Activated naive CD4-positive, alpha-beta T cell treated with anti-CD3 and anti-CD28 coated beads, Interleukin-2, amount 50 U/mL, for 24 hours (primary cell): ENCODE results near the gene PKNOX2.

Source experiments
- H3K27ac Mint-ChIP-seq: one replicate; pipeline ENCODE4 v1.8.0; 2021; ENCODE audit warnings: mild to moderate bottlenecking, mixed read lengths
- H3K27me3 Mint-ChIP-seq: one replicate; pipeline ENCODE4 v1.8.0; 2021; ENCODE audit warnings: mixed read lengths
- H3K36me3 Mint-ChIP-seq: one replicate; pipeline ENCODE4 v1.8.0; 2021; ENCODE audit warnings: mixed read lengths
- H3K4me1 Mint-ChIP-seq: one replicate; pipeline ENCODE4 v1.8.0; 2021; ENCODE audit warnings: mixed read lengths
- H3K4me3 Mint-ChIP-seq: one replicate; pipeline ENCODE4 v1.8.0; 2021; ENCODE audit warnings: mild to moderate bottlenecking, mixed read lengths
- H3K9me3 Mint-ChIP-seq: one replicate; pipeline ENCODE4 v1.8.0; 2021; ENCODE audit warnings: mixed read lengths

PKNOX2 gene

DNA sequence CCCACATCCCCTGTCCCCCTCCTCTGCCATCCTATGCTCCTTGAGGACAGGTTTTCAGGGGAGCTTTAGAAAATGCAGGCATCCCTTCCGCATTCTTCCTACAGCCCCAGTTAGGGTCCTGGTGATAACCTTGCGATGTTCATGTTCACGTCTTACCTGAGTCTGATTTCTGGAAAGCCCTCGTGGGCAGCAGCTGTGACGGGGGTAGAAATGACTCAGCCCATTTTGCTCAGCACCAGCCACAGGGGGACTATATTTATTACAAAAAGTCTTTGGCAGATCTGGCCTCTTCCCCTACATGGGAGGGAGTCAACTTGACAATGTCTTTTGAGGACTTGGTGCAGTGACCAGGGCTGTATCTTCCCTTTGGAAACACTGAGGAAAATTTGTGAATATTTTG lies 12.3 kb downstream of the PKNOX2 start:
- Mint-ChIP-seq H3K27ac (no peak overlapping the region), H3K9me3 (no peaks in the 10 kb centered on the region), H3K4me1 (no peaks in the 10 kb centered on the region), H3K4me3 (no peak overlapping the region), H3K36me3 (no peaks in the 10 kb centered on the region), H3K27me3 (peaks cover 32% of the 10 kb centered on the region)

GRCh38 chr11:125177543-125177942 lies 13.0 kb downstream of the PKNOX2 start:
- H3K4me1 Mint-ChIP-seq, result no peaks in the 10 kb centered on the region
- no peaks in the 10 kb centered on the region for H3K9me3 Mint-ChIP-seq
- no peak overlapping the region for H3K27ac Mint-ChIP-seq
- no peak overlapping the region for H3K4me3 Mint-ChIP-seq
- peaks cover 30% of the 10 kb centered on the region for H3K27me3 Mint-ChIP-seq
- H3K36me3 Mint-ChIP-seq, result no peaks in the 10 kb centered on the region

- no peaks in the 10 kb centered on the region for H3K4me1 Mint-ChIP-seq
- H3K27ac Mint-ChIP-seq, result no peak overlapping the region
- peaks cover 31% of the 10 kb centered on the region for H3K27me3 Mint-ChIP-seq
- H3K4me3 Mint-ChIP-seq, result no peak overlapping the region
- no peaks in the 10 kb centered on the region for H3K36me3 Mint-ChIP-seq
- no peaks in the 10 kb centered on the region for H3K9me3 Mint-ChIP-seq
Observed at GRCh38 chr11:125179346-125179745, 14.8 kb downstream of the PKNOX2 start.

GRCh38 chr11:125179895-125180294 lies 15.3 kb downstream of the PKNOX2 start:
- no peak overlapping the region for H3K4me3 Mint-ChIP-seq
- no peaks in the 10 kb centered on the region for H3K36me3 Mint-ChIP-seq
- H3K27ac Mint-ChIP-seq, result no peak overlapping the region
- peaks cover 29% of the 10 kb centered on the region for H3K27me3 Mint-ChIP-seq
- H3K4me1 Mint-ChIP-seq, result no peaks in the 10 kb centered on the region
- H3K9me3 Mint-ChIP-seq, result no peaks in the 10 kb centered on the region

GRCh38 chr11:125180413-125181305 lies 16.1 kb downstream of the PKNOX2 start:
- no peak overlapping the region for H3K4me3 Mint-ChIP-seq
- no peak overlapping the region for H3K27ac Mint-ChIP-seq

DNA sequence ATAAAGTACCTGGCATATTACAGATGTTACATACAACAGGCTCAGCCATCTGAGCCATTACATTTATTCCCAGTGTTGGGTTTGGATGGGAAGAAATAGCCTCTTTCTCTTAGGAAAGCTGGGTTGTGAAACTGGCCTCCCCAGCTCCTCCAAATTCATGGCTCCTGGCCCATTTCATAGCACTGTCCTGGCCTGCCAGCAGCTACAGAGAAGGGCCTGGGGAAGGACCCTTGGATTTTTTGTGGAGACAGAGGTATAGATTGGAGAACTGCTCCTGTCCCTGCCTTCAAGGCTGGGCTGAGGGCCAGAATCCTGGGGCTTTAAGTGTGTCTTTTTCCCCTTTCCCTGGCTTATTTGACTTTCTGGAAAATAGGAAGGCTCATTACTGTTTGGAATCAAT lies 18.0 kb downstream of the PKNOX2 start:
- Mint-ChIP-seq H3K9me3 (no peaks in the 10 kb centered on the region), H3K4me3 (no peak overlapping the region), H3K4me1 (no peaks in the 10 kb centered on the region), H3K36me3 (no peaks in the 10 kb centered on the region), H3K27me3 (peaks cover 26% of the 10 kb centered on the region), H3K27ac (no peak overlapping the region)

More at GRCh38 chr11:125180413-125181305, 16.1 kb downstream of the PKNOX2 start:
- Mint-ChIP-seq H3K9me3 (no peaks in the 10 kb centered on the region), H3K27me3 (peaks cover 30% of the 10 kb centered on the region), H3K36me3 (no peaks in the 10 kb centered on the region), H3K4me1 (no peaks in the 10 kb centered on the region)

DNA sequence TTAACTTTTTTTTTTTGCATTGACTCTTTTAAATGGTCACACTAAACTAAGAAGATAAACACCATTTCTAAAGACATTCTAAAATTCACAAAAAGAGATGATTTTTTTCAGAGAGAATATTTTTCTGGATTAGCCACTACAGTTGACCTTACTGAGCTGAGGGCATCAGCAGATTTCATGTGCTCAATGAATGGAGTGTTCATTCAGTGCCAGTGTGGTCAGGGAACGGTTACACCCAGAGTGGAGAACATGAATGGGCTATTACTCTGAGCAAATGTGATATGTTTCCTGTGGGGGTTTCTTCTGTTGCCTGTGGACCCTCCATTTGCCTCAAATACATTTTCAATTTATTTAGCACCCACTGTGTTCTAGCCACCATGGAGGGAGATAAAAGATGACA lies 19.1 kb downstream of the PKNOX2 start:
- Mint-ChIP-seq H3K4me3 (no peak overlapping the region), H3K9me3 (no peaks in the 10 kb centered on the region), H3K36me3 (no peaks in the 10 kb centered on the region), H3K27ac (no peak overlapping the region), H3K27me3 (peaks cover 26% of the 10 kb centered on the region), H3K4me1 (no peaks in the 10 kb centered on the region)

- Mint-ChIP-seq H3K4me3 (no peak overlapping the region), H3K27ac (no peak overlapping the region), H3K27me3 (peaks cover 45% of the 10 kb centered on the region), H3K4me1 (no peaks in the 10 kb centered on the region), H3K9me3 (no peaks in the 10 kb centered on the region), H3K36me3 (no peaks in the 10 kb centered on the region)
Observed at GRCh38 chr11:125188021-125188420, 23.5 kb downstream of the PKNOX2 start.

DNA sequence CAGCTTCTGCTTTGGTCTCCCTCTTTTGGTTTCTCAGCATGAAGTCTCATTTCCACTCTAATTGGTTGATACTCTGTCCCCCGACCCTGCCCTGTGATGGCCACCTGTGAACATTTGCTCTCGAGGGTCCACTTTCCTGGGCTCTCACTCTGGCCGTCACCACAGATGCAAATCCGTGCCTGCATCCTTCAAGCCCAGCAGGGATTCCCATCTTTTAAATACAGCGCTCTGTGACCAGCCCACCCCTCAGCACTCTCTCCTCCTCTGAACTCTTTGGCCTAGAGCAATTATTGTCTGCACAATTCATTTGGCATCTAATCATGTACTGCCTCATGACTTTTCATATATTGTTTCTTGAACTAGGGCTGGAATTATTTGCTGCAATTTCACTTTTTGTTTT lies 26.0 kb downstream of the PKNOX2 start:
- Mint-ChIP-seq H3K36me3 (peaks cover 2% of the 10 kb centered on the region), H3K4me1 (no peaks in the 10 kb centered on the region), H3K27me3 (peaks cover 41% of the 10 kb centered on the region), H3K9me3 (peaks cover 5% of the 10 kb centered on the region), H3K4me3 (no peak overlapping the region), H3K27ac (no peak overlapping the region)

DNA sequence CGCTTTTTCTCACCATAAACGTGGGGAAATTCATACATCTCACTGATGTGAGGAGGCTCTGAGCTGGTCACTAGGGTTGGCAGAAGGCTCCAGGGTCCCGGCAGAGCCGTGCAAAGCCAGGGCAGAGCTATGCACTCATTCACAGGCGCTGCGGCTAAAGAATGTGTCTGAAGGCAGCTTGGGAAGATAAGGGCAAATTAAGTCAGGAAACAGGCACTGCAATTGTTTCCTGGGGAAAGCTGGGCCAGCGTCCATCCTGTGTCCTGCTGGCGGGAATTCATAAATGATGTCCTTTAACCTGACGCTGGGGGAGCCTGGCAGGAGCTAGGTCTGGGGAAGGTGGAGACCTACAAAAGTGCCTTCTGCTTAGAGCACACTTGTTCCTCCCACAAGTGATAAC lies 27.6 kb downstream of the PKNOX2 start:
- Mint-ChIP-seq H3K36me3 (peaks cover 2% of the 10 kb centered on the region), H3K4me1 (no peaks in the 10 kb centered on the region), H3K4me3 (no peak overlapping the region), H3K9me3 (peaks cover 5% of the 10 kb centered on the region), H3K27ac (no peak overlapping the region), H3K27me3 (peaks cover 35% of the 10 kb centered on the region)

GRCh38 chr11:125192717-125193415 lies 28.3 kb downstream of the PKNOX2 start:
- Mint-ChIP-seq H3K27ac (no peak overlapping the region), H3K4me1 (no peaks in the 10 kb centered on the region), H3K36me3 (peaks cover 2% of the 10 kb centered on the region), H3K27me3 (peaks cover 35% of the 10 kb centered on the region), H3K9me3 (peaks cover 5% of the 10 kb centered on the region), H3K4me3 (no peak overlapping the region)

- H3K4me1 Mint-ChIP-seq, result no peaks in the 10 kb centered on the region
- H3K4me3 Mint-ChIP-seq, result no peak overlapping the region
- peaks cover 34% of the 10 kb centered on the region for H3K27me3 Mint-ChIP-seq
- H3K9me3 Mint-ChIP-seq, result peaks cover 5% of the 10 kb centered on the region
- peaks cover 2% of the 10 kb centered on the region for H3K36me3 Mint-ChIP-seq
- H3K27ac Mint-ChIP-seq, result no peak overlapping the region
Observed at GRCh38 chr11:125193416-125193726, 28.8 kb downstream of the PKNOX2 start.

GRCh38 chr11:125193841-125194240 lies 29.3 kb downstream of the PKNOX2 start:
- H3K4me3 Mint-ChIP-seq, result no peak overlapping the region
- no peaks in the 10 kb centered on the region for H3K4me1 Mint-ChIP-seq
- peaks cover 36% of the 10 kb centered on the region for H3K27me3 Mint-ChIP-seq
- H3K27ac Mint-ChIP-seq, result no peak overlapping the region
- H3K36me3 Mint-ChIP-seq, result peaks cover 2% of the 10 kb centered on the region
- H3K9me3 Mint-ChIP-seq, result peaks cover 5% of the 10 kb centered on the region

DNA sequence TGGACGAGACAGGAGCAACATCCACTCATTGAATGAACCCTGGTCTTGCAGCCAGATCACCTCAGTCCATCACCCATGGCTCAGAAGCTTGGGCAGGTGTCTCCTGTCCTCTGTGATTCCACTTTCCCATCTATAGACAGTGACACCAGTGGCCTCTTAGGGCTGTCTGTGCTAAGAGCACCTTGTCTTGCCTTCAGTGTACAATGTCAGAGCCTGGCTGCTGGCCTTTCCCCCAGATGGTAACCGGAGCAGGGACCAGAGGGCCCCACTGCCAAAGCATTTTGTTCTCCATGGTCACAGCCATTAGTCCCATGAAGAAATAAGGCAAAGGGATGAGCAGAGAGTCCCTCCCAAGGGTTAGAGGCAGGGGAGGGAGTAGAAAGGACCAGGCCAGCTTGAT lies 35.4 kb downstream of the PKNOX2 start:
- Mint-ChIP-seq H3K27ac (no peak overlapping the region), H3K27me3 (peaks cover 8% of the 10 kb centered on the region), H3K4me3 (no peak overlapping the region), H3K4me1 (no peaks in the 10 kb centered on the region), H3K36me3 (no peaks in the 10 kb centered on the region), H3K9me3 (peaks cover under 1% of the 10 kb centered on the region)

DNA sequence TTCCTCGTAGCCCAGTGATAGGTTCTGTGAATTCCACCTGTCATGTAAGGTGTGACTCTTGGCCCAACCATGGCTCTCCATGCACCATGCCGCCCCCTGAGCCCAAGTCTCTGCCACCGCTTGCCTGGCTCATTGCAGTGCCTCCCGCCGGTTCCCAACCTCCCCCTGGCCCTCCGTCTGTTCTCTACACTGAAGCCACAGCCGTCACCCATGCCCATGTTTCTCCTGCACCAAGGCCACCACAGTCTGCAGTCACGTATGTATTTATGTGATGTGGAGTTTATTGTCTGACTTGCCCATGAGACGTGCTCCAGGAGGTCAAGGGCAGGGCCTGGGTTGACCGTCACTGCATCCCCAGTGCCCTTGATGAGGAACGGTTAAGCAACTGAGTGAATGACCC lies 35.9 kb downstream of the PKNOX2 start:
- no peak overlapping the region for H3K4me3 Mint-ChIP-seq
- no peaks in the 10 kb centered on the region for H3K9me3 Mint-ChIP-seq
- H3K27me3 Mint-ChIP-seq, result peaks cover 6% of the 10 kb centered on the region
- H3K36me3 Mint-ChIP-seq, result no peaks in the 10 kb centered on the region
- no peak overlapping the region for H3K27ac Mint-ChIP-seq
- no peaks in the 10 kb centered on the region for H3K4me1 Mint-ChIP-seq

DNA sequence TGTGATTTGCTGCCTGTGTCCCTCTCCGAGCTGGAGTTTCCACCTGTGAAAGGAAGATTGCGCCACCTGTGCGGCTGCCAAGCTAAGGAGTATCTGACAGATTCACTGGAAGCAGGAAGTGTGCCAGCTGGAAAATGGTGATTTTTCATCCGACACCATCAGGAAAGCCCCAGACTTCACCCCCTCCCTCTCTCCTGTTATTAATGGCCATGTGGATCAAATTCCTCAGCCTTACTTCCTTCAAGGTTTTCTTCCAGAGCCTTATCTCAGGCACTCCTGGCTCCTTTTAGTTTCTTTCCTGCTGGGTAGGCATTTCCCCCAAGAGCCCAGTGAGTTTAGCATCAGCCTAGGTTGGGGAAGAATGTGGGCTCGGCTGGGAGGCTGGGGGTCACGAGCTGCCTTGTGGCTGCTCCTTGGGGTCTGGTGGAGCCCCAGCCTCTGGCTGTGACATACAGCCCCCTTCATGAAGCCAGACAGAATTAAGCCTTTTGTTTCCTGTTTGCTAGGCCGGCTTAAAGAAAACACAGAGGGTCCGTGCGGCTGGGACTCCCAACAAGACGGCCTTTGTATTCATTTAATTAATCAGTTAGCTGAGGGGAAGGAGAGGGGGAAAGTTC lies 37.1 kb downstream of the PKNOX2 start:
- Mint-ChIP-seq H3K4me1 (no peaks in the 10 kb centered on the region), H3K9me3 (no peaks in the 10 kb centered on the region), H3K27me3 (peaks cover 11% of the 10 kb centered on the region), H3K36me3 (no peaks in the 10 kb centered on the region), H3K27ac (no peak overlapping the region), H3K4me3 (no peak overlapping the region)
